Adrenal gland (tissue), 5 donors: ENCODE results near the gene THADA.

Experiments used
- CTCF ChIP-seq, 6 experiments: fragments of 450-650 bp in 4 of 6; fragments of 200-600 bp in 2 of 6; sonication (generic) in 1 of 6; IDR thresholded peaks; 1 replicate in 5 of 6; 2 replicates in 1 of 6; pipeline versions ENCODE4 v1.5.1 to v1.8.0; 2016 to 2021; ENCODE audit warnings: antibody characterized with exemption in 6 of 6, mild to moderate bottlenecking in 2 of 6, moderate library complexity in 1 of 6
- POLR2A ChIP-seq, 2 donors: fragments of 450-650 bp; IDR thresholded peaks; one replicate each; pipeline ENCODE4 v1.6.1; 2017; ENCODE audit warnings: antibody characterized with exemption in 2 of 2, mild to moderate bottlenecking in 2 of 2, moderate library complexity in 1 of 2
- donor health status: DM: no; HTN: no; CAD: no.

GRCh38 chr2:43363120-43363519 is 232.7 kb downstream of the THADA start:
- TF ChIP-seq POLR2A (IDR thresholded peaks at IDR 0.05), result no peak
- no peak for TF ChIP-seq CTCF (IDR thresholded peaks at IDR 0.05)
